Islet of Langerhans (tissue), 1 donor: ENCODE measurements around the gene COA6.
A peak's percentile ranks its signal among the peaks of the same experiment; 100 is the strongest.
"Not testable (repeated sequence)": the region's sequence is repeated elsewhere in the genome, so short reads cannot be mapped to it uniquely, and the experiment has no call there.

Experiments
- FAIRE-seq: peaks from one replicate; lab custom pipeline; 2011; peaks lifted over from hg19 to GRCh38; lab: Jason Lieb, UNC

Gene COA6

GRCh38 chr1:234373064-234373958 is at the start of gene COA6:
COA6 (plus strand) TSS chr1:234373456; CDS start chr1:234373467, 11 bp downstream.
- peak; percentile 88 for FAIRE-seq

GRCh38 chr1:234324821-234325220 is 48.4 kb upstream of the COA6 start:
- no peak for FAIRE-seq

- no peak for FAIRE-seq
Observed at GRCh38 chr1:234325878-234326496, 47.3 kb upstream of the COA6 start.

- peak; percentile 24 for FAIRE-seq
Observed at GRCh38 chr1:234326497-234327366, 46.5 kb upstream of the COA6 start.

GRCh38 chr1:234327577-234328164 is 45.6 kb upstream of the COA6 start:
- no peak for FAIRE-seq

GRCh38 chr1:234330843-234331215 is 42.4 kb upstream of the COA6 start:
- FAIRE-seq, result no peak

GRCh38 chr1:234331507-234331906 is 41.7 kb upstream of the COA6 start:
- FAIRE-seq, result no peak

- peak; percentile 60 for FAIRE-seq
Observed at GRCh38 chr1:234336359-234336758, 36.9 kb upstream of the COA6 start.

- no peak for FAIRE-seq
Observed at GRCh38 chr1:234337233-234337632, 36.0 kb upstream of the COA6 start.

- no peak for FAIRE-seq
Observed at GRCh38 chr1:234340528-234340927, 32.7 kb upstream of the COA6 start.

GRCh38 chr1:234342774-234343173 is 30.5 kb upstream of the COA6 start:
- FAIRE-seq, result no peak

GRCh38 chr1:234345237-234345636 is 28.0 kb upstream of the COA6 start:
- no peak for FAIRE-seq

- FAIRE-seq, result no peak
Observed at GRCh38 chr1:234348964-234349363, 24.3 kb upstream of the COA6 start.

GRCh38 chr1:234355782-234356510 is 17.3 kb upstream of the COA6 start:
- FAIRE-seq, result no peak

GRCh38 chr1:234356615-234357269 is 16.5 kb upstream of the COA6 start:
- not testable (repeated sequence) for FAIRE-seq

- FAIRE-seq, result no peak
Observed at GRCh38 chr1:234357831-234358230, 15.4 kb upstream of the COA6 start.

- FAIRE-seq, result no peak
Observed at GRCh38 chr1:234361102-234361603, 12.1 kb upstream of the COA6 start.

- FAIRE-seq, result no peak
Observed at GRCh38 chr1:234362558-234362957, 10.7 kb upstream of the COA6 start.

GRCh38 chr1:234368320-234369032 is 4.8 kb upstream of the COA6 start:
- FAIRE-seq, result no peak

- no peak for FAIRE-seq
Observed at GRCh38 chr1:234369033-234369430, 4.2 kb upstream of the COA6 start.
